ENCODE measurements around the gene TOM1. TPM values are rescaled to one million over a fixed set of nuclear protein-coding genes. Genes with fewer than 3 reads are reported as not detected.
A peak's percentile ranks its signal among the peaks of the same experiment; 100 is the strongest.
"Not testable (repeated sequence)": the region's sequence is repeated elsewhere in the genome, so short reads cannot be mapped to it uniquely, and the experiment has no call there.

Gene TOM1
- total RNA-seq, 2 donors from 2014 or later, result 30.4 to 38.9 TPM

- Mint-ChIP-seq H3K4me1 (ENCODE audit: low read depth in 2 of 2) (peaks cover 11 to 16% of the 10 kb centered on the region in 2 donors), H3K27ac (no peak overlapping the region), H3K36me3 (no peaks in the 10 kb centered on the region), H3K4me3 (no peak overlapping the region), H3K9me3 (no peaks in the 10 kb centered on the region), H3K27me3 (no peaks in the 10 kb centered on the region)
- ATAC-seq (no peak), DNase-seq (ENCODE audit: low spot score) (no peak)
Observed at GRCh38 chr22:35384527-35384926, 84.8 kb downstream of the TOM1 start.

GRCh38 chr22:35384975-35385588, 85.4 kb downstream of the TOM1 start:
- Mint-ChIP-seq H3K36me3 (no peaks in the 10 kb centered on the region), H3K27ac (no peak overlapping the region), H3K4me1 (ENCODE audit: low read depth in 2 of 2) (peaks cover 7 to 14% of the 10 kb centered on the region in 2 donors), H3K4me3 (no peak overlapping the region), H3K27me3 (no peaks in the 10 kb centered on the region), H3K9me3 (no peaks in the 10 kb centered on the region)
- ATAC-seq (no peak), DNase-seq (ENCODE audit: low spot score) (no peak)

DNA sequence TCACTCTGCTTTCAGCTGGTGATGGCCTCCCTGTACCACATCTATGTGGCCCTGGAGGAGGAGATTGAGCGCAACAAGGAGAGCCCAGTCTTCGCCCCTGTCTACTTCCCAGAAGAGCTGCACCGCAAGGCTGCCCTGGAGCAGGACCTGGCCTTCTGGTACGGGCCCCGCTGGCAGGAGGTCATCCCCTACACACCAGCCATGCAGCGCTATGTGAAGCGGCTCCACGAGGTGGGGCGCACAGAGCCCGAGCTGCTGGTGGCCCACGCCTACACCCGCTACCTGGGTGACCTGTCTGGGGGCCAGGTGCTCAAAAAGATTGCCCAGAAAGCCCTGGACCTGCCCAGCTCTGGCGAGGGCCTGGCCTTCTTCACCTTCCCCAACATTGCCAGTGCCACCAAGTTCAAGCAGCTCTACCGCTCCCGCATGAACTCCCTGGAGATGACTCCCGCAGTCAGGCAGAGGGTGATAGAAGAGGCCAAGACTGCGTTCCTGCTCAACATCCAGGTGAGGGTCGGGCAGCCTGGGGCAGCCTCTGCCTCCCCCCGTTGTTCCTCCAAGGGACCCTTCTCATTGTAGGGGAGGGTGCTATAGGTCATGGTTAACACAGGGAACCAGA, 87.1 kb downstream of the TOM1 start:
- Mint-ChIP-seq H3K9me3 (no peaks in the 10 kb centered on the region), H3K36me3 (no peaks in the 10 kb centered on the region), H3K27ac (no peak overlapping the region), H3K27me3 (no peaks in the 10 kb centered on the region), H3K4me1 (ENCODE audit: low read depth in 2 of 2) (peaks cover 0 to under 1% of the 10 kb centered on the region in 2 donors), H3K4me3 (no peak overlapping the region)
- DNase-seq (ENCODE audit: low spot score) (no peak), ATAC-seq (no peak)

DNA sequence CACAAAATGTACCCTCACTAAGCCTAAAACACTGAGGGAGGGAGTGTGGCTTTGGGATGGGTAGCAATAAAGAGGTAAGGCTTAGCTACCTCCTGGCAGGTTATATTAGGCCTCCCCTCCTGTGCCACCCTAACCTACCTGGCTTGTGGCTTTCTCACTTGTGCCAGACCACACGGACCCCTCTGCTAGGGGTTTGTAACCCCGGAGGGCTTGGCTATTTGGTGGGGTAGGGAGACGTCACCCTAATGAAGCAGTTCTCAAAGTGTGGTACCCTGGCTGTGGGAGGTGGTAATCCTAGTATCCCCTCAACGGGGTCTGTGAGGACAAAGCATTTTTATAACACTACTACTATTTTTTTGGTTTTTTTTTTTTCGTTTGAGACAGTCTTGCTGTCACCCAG, 91.2 kb downstream of the TOM1 start:
- H3K27me3 Mint-ChIP-seq, result no peaks in the 10 kb centered on the region
- ATAC-seq, result no peak
- H3K4me1 Mint-ChIP-seq (ENCODE audit: low read depth in 2 of 2), result peaks cover 9% of the 10 kb centered on the region in 2 donors
- no peaks in the 10 kb centered on the region for H3K9me3 Mint-ChIP-seq
- no peak for DNase-seq (ENCODE audit: low spot score)
- no peaks in the 10 kb centered on the region for H3K36me3 Mint-ChIP-seq
- no peak overlapping the region for H3K27ac Mint-ChIP-seq
- no peak overlapping the region for H3K4me3 Mint-ChIP-seq

GRCh38 chr22:35392357-35392756, 92.7 kb downstream of the TOM1 start:
- DNase-seq (ENCODE audit: low spot score) (no peak), ATAC-seq (no peak)
- Mint-ChIP-seq H3K27ac (no peak overlapping the region), H3K9me3 (no peaks in the 10 kb centered on the region), H3K4me1 (ENCODE audit: low read depth in 2 of 2) (peaks cover 9% of the 10 kb centered on the region in 2 donors), H3K27me3 (no peaks in the 10 kb centered on the region), H3K4me3 (no peak overlapping the region), H3K36me3 (no peaks in the 10 kb centered on the region)

- peak overlapping the region; percentile 27 to 43 for H3K27ac Mint-ChIP-seq
- ATAC-seq (no peak), DNase-seq (ENCODE audit: low spot score) (no peak)
- H3K9me3 Mint-ChIP-seq, result no peaks in the 10 kb centered on the region
- H3K27me3 Mint-ChIP-seq, result no peaks in the 10 kb centered on the region
- no peak overlapping the region for H3K4me3 Mint-ChIP-seq
- H3K4me1 Mint-ChIP-seq (ENCODE audit: low read depth in 2 of 2), result peaks cover 9% of the 10 kb centered on the region in 2 donors
- no peaks in the 10 kb centered on the region for H3K36me3 Mint-ChIP-seq
Observed at GRCh38 chr22:35393116-35394010, 93.7 kb downstream of the TOM1 start.

GRCh38 chr22:35394011-35394312, 94.3 kb downstream of the TOM1 start:
- H3K4me3 Mint-ChIP-seq, result no peak overlapping the region
- DNase-seq (ENCODE audit: low spot score) (no peak), ATAC-seq (no peak)
- H3K4me1 Mint-ChIP-seq (ENCODE audit: low read depth in 2 of 2), result peaks cover 9% of the 10 kb centered on the region in 2 donors
- H3K27ac Mint-ChIP-seq, result peak overlapping the region; percentile 27 to 43
- H3K27me3 Mint-ChIP-seq, result no peaks in the 10 kb centered on the region
- no peaks in the 10 kb centered on the region for H3K9me3 Mint-ChIP-seq
- H3K36me3 Mint-ChIP-seq, result no peaks in the 10 kb centered on the region

- H3K27me3 Mint-ChIP-seq, result no peaks in the 10 kb centered on the region
- H3K4me1 Mint-ChIP-seq (ENCODE audit: low read depth in 2 of 2), result peaks cover 9 to 14% of the 10 kb centered on the region in 2 donors
- H3K27ac Mint-ChIP-seq, result no peak overlapping the region
- H3K9me3 Mint-ChIP-seq, result no peaks in the 10 kb centered on the region
- no peak for DNase-seq (ENCODE audit: low spot score)
- H3K36me3 Mint-ChIP-seq, result no peaks in the 10 kb centered on the region
- ATAC-seq, result no peak
- H3K4me3 Mint-ChIP-seq, result no peak overlapping the region
Observed at GRCh38 chr22:35394810-35395563, 95.3 kb downstream of the TOM1 start.

DNA sequence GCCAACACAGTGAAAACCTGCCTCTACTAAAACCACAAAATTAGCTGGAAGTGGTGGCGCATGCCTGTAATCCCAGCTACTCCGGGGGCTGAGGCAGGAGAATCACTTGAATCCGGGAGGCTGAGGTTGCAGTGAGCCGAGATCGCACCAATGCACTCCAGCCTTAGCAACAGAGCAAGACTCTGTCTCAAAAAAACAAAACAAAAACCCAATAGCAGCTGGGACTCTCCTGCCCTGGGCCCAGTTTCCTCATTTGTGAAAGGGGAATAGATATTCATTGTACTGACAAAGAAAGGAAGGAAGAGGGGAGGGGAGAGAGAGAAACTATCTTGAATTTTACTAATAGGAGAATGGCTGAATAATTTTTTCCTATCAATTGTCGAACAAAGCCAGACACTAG, 96.9 kb downstream of the TOM1 start:
- H3K27me3 Mint-ChIP-seq; H3K36me3 Mint-ChIP-seq; DNase-seq (ENCODE audit: low spot score); H3K4me3 Mint-ChIP-seq; H3K9me3 Mint-ChIP-seq; ATAC-seq: not testable (repeated sequence)
- Mint-ChIP-seq H3K4me1 (ENCODE audit: low read depth in 2 of 2) (peaks cover 16 to 23% of the 10 kb centered on the region in 2 donors), H3K27ac (peak overlapping the region in 1 of 2 donors; percentile 39)

DNA sequence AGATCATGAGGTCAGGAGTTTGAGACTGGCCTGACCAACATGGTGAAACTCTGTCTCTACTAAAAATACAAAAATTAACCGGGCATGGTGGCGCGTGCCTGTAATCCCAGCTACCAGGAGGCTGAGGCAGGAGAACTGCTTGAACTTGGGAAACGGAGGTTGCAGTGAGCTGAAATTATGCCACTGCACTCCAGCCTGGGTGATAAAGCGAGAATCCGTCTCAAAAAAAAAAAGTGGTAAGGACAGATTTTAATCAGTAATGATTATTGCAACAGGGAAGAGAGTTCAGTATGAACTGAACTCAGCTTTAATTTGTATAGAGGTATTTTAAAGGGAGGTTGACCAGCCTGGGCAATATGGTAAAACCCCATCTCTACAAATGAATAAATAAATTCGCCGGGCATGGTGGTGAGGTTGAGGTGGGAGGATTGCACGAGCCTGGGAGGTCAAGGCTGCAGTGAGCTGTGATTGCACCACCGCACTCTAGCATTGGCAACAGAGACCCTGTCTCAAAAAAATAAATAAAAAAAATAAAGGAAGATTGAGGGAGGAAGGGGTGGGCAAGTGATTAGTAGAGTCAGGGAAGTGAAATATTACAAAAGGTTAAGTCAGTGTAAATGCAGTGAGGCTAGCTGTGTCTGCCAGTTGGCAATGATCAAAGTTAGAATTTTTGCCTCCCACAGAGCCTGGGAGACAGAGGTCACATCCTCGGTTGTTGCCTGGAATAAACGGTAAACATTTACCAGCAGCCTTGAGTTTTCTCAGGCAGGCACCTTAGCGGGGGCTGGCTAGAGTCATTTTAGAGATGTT, 97.6 kb downstream of the TOM1 start:
- Mint-ChIP-seq H3K4me3 (no peak overlapping the region), H3K9me3 (no peaks in the 10 kb centered on the region), H3K27me3 (no peaks in the 10 kb centered on the region), H3K27ac (peak overlapping the region in 1 of 2 donors; percentile 39), H3K36me3 (peaks cover 7% of the 10 kb centered on the region), H3K4me1 (ENCODE audit: low read depth in 2 of 2) (peaks cover 19 to 26% of the 10 kb centered on the region in 2 donors)
- DNase-seq (ENCODE audit: low spot score) (no peak), ATAC-seq (no peak)

Measured in natural killer cell treated with Interleukin-12 subunit alpha and Interleukin-12 subunit beta and Interleukin-15 and Interleukin-18, amount 100 ng/mL, for 72 hours (primary cell).